ENCODE results near the gene FAM131B. TPM values are rescaled to one million over a fixed set of nuclear protein-coding genes. Genes with fewer than 3 reads are reported as not detected.

The FAM131B gene
- total and polyA plus RNA-seq, 9 of the 15 experiments (the other 6 are each of a cell fraction or from before 2014, with no cell fraction given), result 0.03 to 0.04 TPM; not detected in 7

DNA sequence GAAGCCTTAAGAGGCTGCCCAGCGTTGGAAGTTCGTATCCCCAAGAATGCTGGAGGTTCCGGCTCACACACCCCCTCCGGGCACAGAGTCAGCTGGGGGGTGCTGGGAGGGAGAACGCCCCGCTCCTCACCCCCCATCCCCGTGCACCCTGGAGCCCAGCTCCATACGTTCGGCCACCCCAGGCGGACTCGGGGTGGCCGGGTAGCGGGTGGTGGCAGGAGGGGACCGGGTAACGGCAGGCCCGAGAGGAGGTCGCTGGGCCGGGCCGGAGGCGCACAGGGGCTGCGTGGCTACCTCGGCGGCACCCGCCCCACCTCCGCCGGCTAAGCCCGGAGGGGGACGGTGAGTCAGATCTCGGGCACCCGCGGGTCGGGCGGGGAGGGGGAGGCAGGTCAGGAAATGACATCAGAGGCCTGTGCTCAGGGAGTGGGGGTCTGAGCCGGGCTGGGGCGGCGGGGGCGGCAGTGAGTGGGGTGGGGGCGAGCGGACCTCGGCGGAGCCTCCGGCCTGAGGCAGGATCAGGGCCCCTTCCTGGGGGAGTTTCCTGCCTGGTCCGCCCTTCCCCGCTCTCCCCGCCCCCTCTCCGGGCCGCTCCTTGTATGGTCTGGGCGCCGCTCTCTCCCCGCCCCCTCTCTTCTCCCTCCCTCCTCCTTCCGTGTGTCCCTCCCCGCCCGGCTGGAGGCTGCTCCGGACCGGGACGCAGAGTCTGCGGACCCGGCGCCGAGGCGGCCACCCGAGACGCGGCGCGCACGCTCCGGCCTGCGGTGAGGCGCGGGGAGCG, 18.3 kb upstream of the FAM131B start, which contains the start of gene ZYX (continued):
- TF ChIP-seq, protein P1, sequence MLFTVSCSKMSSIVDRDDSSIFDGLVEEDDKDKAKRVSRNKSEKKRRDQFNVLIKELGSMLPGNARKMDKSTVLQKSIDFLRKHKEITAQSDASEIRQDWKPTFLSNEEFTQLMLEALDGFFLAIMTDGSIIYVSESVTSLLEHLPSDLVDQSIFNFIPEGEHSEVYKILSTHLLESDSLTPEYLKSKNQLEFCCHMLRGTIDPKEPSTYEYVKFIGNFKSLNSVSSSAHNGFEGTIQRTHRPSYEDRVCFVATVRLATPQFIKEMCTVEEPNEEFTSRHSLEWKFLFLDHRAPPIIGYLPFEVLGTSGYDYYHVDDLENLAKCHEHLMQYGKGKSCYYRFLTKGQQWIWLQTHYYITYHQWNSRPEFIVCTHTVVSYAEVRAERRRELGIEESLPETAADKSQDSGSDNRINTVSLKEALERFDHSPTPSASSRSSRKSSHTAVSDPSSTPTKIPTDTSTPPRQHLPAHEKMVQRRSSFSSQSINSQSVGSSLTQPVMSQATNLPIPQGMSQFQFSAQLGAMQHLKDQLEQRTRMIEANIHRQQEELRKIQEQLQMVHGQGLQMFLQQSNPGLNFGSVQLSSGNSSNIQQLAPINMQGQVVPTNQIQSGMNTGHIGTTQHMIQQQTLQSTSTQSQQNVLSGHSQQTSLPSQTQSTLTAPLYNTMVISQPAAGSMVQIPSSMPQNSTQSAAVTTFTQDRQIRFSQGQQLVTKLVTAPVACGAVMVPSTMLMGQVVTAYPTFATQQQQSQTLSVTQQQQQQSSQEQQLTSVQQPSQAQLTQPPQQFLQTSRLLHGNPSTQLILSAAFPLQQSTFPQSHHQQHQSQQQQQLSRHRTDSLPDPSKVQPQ (CRISPR knock-in tag; IDR thresholded peaks at IDR 0.05; ENCODE audit: borderline replicate concordance), result no peak
- TF ChIP-seq ZNF830 (CRISPR knock-in tag; IDR thresholded peaks at IDR 0.05), result no peak
- TF ChIP-seq ZNF644 (tag; IDR thresholded peaks at IDR 0.05; ENCODE audit: low read depth), result peak; percentile 55; the same call in 1 of the 2 replicates
- peak; percentile 7 for TF ChIP-seq HNRNPLL (IDR thresholded peaks at IDR 0.05; ENCODE audit: low read depth, low read length, poor library complexity, severe bottlenecking)
- TF ChIP-seq ZNF384 (IDR thresholded peaks at IDR 0.05; ENCODE audit: low read depth, low read length), result no peak
- TF ChIP-seq MEF2A (IDR thresholded peaks at IDR 0.05; ENCODE audit: control insufficient read depth, low read depth, low read length), result peak; percentile 46; the same call in 1 of the 2 replicates
- TF ChIP-seq, protein P2, sequence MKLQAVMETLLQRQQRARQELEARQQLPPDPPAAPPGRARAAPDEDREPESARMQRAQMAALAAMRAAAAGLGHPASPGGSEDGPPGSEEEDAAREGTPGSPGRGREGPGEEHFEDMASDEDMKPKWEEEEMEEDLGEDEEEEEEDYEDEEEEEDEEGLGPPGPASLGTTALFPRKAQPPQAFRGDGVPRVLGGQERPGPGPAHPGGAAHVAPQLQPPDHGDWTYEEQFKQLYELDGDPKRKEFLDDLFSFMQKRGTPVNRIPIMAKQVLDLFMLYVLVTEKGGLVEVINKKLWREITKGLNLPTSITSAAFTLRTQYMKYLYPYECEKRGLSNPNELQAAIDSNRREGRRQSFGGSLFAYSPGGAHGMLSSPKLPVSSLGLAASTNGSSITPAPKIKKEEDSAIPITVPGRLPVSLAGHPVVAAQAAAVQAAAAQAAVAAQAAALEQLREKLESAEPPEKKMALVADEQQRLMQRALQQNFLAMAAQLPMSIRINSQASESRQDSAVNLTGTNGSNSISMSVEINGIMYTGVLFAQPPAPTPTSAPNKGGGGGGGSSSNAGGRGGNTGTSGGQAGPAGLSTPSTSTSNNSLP (IDR thresholded peaks at IDR 0.05; ENCODE audit: borderline replicate concordance, low read depth, low read length), result no peak
- no peak for TF ChIP-seq IRF9 (tag; IDR thresholded peaks at IDR 0.05)
- TF ChIP-seq TFAM (CRISPR knock-in tag; conservative IDR thresholded peaks at IDR 0.05), result no peak
- no peak for TF ChIP-seq ZC3H8 (IDR thresholded peaks at IDR 0.05)
- no peak for TF ChIP-seq SMARCA5 (IDR thresholded peaks at IDR 0.05)
- no peak for TF ChIP-seq HES1 (IDR thresholded peaks at IDR 0.05; ENCODE audit: low read depth)
- TF ChIP-seq RFX1 (IDR thresholded peaks at IDR 0.05), result no peak
- no peak for TF ChIP-seq CBX5 (IDR thresholded peaks at IDR 0.05; ENCODE audit: borderline replicate concordance, low read depth)
- TF ChIP-seq POLR2B (IDR thresholded peaks at IDR 0.05; ENCODE audit: low read depth, partially characterized antibody), result peak; percentile 87
- no peak for TF ChIP-seq ZNF274 (IDR thresholded peaks at IDR 0.05; ENCODE audit: borderline replicate concordance, low read depth, low read length)
- TF ChIP-seq PURB (CRISPR knock-in tag; IDR thresholded peaks at IDR 0.05; ENCODE audit: low read depth), result no peak
- TF ChIP-seq XRCC5 (IDR thresholded peaks at IDR 0.05; ENCODE audit: low read depth, low read length), result no peak
- TF ChIP-seq ELF2 (CRISPR knock-in tag; IDR thresholded peaks at IDR 0.05), result no peak
- no peak for TF ChIP-seq NR2C1 (IDR thresholded peaks at IDR 0.05)
- TF ChIP-seq NR2C1 (tag; IDR thresholded peaks at IDR 0.05), result no peak
- peak; percentile 81 for TF ChIP-seq DACH1 (IDR thresholded peaks at IDR 0.05; ENCODE audit: partially characterized antibody)
- peak; percentile 27; the same call in 1 of the 2 replicates for TF ChIP-seq PRMT5 (CRISPR knock-in tag; IDR thresholded peaks at IDR 0.05)
- TF ChIP-seq HIVEP1 (CRISPR knock-in tag; IDR thresholded peaks at IDR 0.05), result no peak
